H1 (cell line): Measurements from ENCODE around the gene CACNB4.

Experiments used
- TAF1 ChIP-seq: IDR thresholded peaks from 2 replicates; pipeline ENCODE4 v1.6.1; 2011; ENCODE audit warnings: mild to moderate bottlenecking, low read depth, low read length
- TF ChIP-seq, protein P1 (sequence below): IDR thresholded peaks from 2 replicates; pipeline ENCODE4 v1.6.1; 2011; ENCODE audit warnings: low read depth, mild to moderate bottlenecking, low read length; ENCODE audit not compliant: insufficient read depth

DNA sequence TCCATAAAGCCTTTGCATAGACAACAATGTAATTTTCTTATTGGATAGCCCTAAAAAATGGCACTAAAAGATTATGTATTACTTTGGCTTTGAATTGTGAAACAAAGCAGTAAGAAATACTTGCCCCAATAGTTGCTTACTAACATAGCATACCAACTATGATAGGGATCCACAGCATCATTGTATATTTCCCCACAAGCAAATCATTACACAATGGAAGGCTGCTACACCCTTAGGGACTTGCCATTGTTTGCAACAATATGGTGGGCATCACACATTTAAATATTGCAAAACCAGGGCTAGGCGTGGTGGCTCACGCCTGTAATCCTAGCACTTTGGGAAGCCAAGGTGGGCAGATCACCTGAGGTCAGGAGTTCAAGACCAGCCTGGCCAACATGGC, 74.4 kb downstream of the CACNB4 start:
- no peak for TF ChIP-seq TAF1
- TF ChIP-seq, protein P1, sequence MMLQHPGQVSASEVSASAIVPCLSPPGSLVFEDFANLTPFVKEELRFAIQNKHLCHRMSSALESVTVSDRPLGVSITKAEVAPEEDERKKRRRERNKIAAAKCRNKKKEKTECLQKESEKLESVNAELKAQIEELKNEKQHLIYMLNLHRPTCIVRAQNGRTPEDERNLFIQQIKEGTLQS, result no peak
